IgD-negative memory B cell (primary cell): Measurements from ENCODE around the gene LIPE. TPM values are rescaled to one million over a fixed set of nuclear protein-coding genes. Genes with fewer than 3 reads are reported as not detected.
"Not testable (repeated sequence)": the region's sequence is repeated elsewhere in the genome, so short reads cannot be mapped to it uniquely, and the experiment has no call there.

ENCODE experiments used
- H3K27ac Mint-ChIP-seq, 3 donors: one replicate each; pipeline ENCODE4 v1.8.0; 2020 to 2022; ENCODE audit warnings: mild to moderate bottlenecking in 3 of 3, mixed read lengths in 3 of 3, moderate library complexity in 1 of 3
- H3K27me3 Mint-ChIP-seq: one replicate; pipeline ENCODE4 v1.8.0; 2021; ENCODE audit warnings: mixed read lengths
- H3K36me3 Mint-ChIP-seq: one replicate; pipeline ENCODE4 v1.8.0; 2020; ENCODE audit warnings: mild to moderate bottlenecking, mixed read lengths
- H3K4me1 Mint-ChIP-seq, 3 donors: one replicate each; pipeline ENCODE4 v1.8.0; 2020 to 2022; ENCODE audit warnings: mixed read lengths in 3 of 3, mild to moderate bottlenecking in 1 of 3
- H3K4me3 Mint-ChIP-seq, 4 donors: one replicate each; pipeline ENCODE4 v1.8.0; 2020 to 2022; ENCODE audit warnings: mild to moderate bottlenecking in 4 of 4, mixed read lengths in 4 of 4, moderate library complexity in 3 of 4
- H3K9me3 Mint-ChIP-seq, 3 donors: one replicate each; pipeline ENCODE4 v1.8.0; 2020 to 2021; ENCODE audit warnings: mixed read lengths in 3 of 3, mild to moderate bottlenecking in 1 of 3
- polyA plus RNA-seq: library from polyadenylated mRNA; unstranded; fragments of 300-500 nt; fragmentation: Illumina TruSeq; gene quantifications from one replicate; pipeline ENCODE4 v1.2.3, GENCODE V29; 2021

LIPE gene
- polyA plus RNA-seq: 15.0 TPM

GRCh38 chr19:42427313-42427712, at the start of gene LIPE:
LIPE (minus strand) TSS chr19:42427388; CDS start chr19:42427149, 239 bp downstream.
- peaks cover 4 to 9% (median 7%) of the 10 kb centered on the region in 3 donors for H3K4me1 Mint-ChIP-seq
- no peaks in the 10 kb centered on the region for H3K27me3 Mint-ChIP-seq
- no peaks in the 10 kb centered on the region for H3K9me3 Mint-ChIP-seq
- peak within 1 kb of the TSS in 2 of 4 donors; percentile 6 to 72 for H3K4me3 Mint-ChIP-seq
- H3K27ac Mint-ChIP-seq: peak within 1 kb of the TSS in 1 of 3 donors; percentile 53
- H3K36me3 Mint-ChIP-seq: no peaks in the 10 kb centered on the region

- H3K27me3 Mint-ChIP-seq: no peaks in the 10 kb centered on the region
- H3K4me1 Mint-ChIP-seq: peaks cover 0 to under 1% (median under 1%) of the 10 kb centered on the region in 3 donors
- peaks cover 6% of the 10 kb centered on the region for H3K36me3 Mint-ChIP-seq
- H3K4me3 Mint-ChIP-seq: no peak overlapping the region
- H3K27ac Mint-ChIP-seq: no peak overlapping the region
- no peaks in the 10 kb centered on the region for H3K9me3 Mint-ChIP-seq
Measured at GRCh38 chr19:42475366-42475765, 48.2 kb upstream of the LIPE start.

- peaks cover 6% of the 10 kb centered on the region for H3K36me3 Mint-ChIP-seq
- H3K27me3 Mint-ChIP-seq: no peaks in the 10 kb centered on the region
- H3K4me3 Mint-ChIP-seq: no peak overlapping the region
- H3K27ac Mint-ChIP-seq: no peak overlapping the region
- H3K9me3 Mint-ChIP-seq: no peaks in the 10 kb centered on the region
- H3K4me1 Mint-ChIP-seq: peaks cover 0 to 2% (median 0%) of the 10 kb centered on the region in 3 donors
Measured at GRCh38 chr19:42474743-42475142, 47.6 kb upstream of the LIPE start.

DNA sequence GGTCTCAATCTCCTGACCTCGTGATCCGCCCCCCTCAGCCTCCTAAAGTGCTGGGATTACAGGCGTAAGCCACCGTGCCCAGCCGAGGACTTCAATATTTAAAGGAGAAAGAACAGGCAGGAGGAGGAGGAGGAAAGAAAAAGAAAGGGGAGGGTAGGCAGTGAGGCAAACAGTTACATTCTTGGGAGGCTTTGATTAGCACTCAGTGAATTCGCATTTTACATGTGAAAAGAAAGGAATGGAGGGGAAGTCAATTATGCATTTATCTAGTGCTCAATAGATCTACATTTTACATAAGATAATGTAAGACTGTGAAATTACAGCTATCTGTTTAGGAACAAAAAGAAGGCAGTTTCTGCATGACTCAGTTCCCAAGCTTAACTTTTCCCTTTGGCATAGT, 46.5 kb upstream of the LIPE start:
- no peak overlapping the region for H3K27ac Mint-ChIP-seq
- no peak overlapping the region for H3K4me3 Mint-ChIP-seq
- no peaks in the 10 kb centered on the region for H3K9me3 Mint-ChIP-seq
- peaks cover 0 to 4% (median 0%) of the 10 kb centered on the region in 3 donors for H3K4me1 Mint-ChIP-seq
- no peaks in the 10 kb centered on the region for H3K27me3 Mint-ChIP-seq
- peaks cover 6% of the 10 kb centered on the region for H3K36me3 Mint-ChIP-seq

GRCh38 chr19:42472402-42473147, 45.4 kb upstream of the LIPE start:
- Mint-ChIP-seq H3K27me3 (no peaks in the 10 kb centered on the region), H3K9me3 (no peaks in the 10 kb centered on the region), H3K27ac (no peak overlapping the region)

DNA sequence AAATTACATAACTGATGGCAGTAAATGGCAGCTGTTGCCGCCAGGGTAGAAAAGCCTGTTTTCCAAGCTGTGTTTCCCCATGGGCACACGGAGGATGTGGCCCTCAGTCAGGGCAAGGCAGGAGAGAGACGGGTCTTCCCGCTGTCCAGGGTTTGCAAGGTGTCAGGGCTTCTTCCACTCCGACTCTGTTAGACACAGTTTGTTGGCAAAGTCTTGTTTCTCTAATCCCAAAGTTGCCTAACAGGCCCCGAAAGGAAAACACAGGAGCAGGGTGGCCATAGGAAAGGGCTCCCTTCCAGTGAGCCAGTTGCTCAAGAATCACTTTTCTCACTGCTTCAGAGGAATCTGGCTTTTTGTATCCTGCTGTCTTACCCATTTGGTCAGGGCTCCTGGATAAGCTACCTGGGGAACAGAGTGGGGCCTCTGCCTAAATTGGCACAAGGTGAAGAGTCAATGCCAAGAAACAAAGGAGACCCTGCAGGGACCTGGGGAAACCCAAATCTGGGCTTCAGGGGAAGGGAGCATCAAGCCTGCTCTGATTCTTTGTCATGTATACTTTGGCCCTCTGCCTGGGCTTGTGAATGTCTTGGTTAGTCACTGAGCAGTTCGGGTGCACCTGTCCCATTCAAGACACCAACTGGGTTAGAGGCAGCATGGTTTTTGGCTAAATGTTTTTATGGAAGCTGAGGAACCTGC, 44.5 kb upstream of the LIPE start:
- no peak overlapping the region for H3K4me3 Mint-ChIP-seq
- H3K4me1 Mint-ChIP-seq: peaks cover 6 to 12% (median 6%) of the 10 kb centered on the region in 3 donors
- no peak overlapping the region for H3K27ac Mint-ChIP-seq
- no peaks in the 10 kb centered on the region for H3K27me3 Mint-ChIP-seq
- H3K9me3 Mint-ChIP-seq: no peaks in the 10 kb centered on the region
- peaks cover 4% of the 10 kb centered on the region for H3K36me3 Mint-ChIP-seq

More at GRCh38 chr19:42472402-42473147, 45.4 kb upstream of the LIPE start:
- H3K4me1 Mint-ChIP-seq: peaks cover 0 to 4% (median 0%) of the 10 kb centered on the region in 3 donors
- peaks cover 4% of the 10 kb centered on the region for H3K36me3 Mint-ChIP-seq
- H3K4me3 Mint-ChIP-seq: no peak overlapping the region

- no peaks in the 10 kb centered on the region for H3K9me3 Mint-ChIP-seq
- H3K4me1 Mint-ChIP-seq: peaks cover 19 to 28% (median 23%) of the 10 kb centered on the region in 3 donors
- no peak overlapping the region for H3K4me3 Mint-ChIP-seq
- H3K27ac Mint-ChIP-seq: peak overlapping the region in 1 of 3 donors; percentile 21
- no peaks in the 10 kb centered on the region for H3K27me3 Mint-ChIP-seq
- peaks cover 3% of the 10 kb centered on the region for H3K36me3 Mint-ChIP-seq
Measured at GRCh38 chr19:42469311-42470235, 42.4 kb upstream of the LIPE start.

- peaks cover 19 to 34% (median 26%) of the 10 kb centered on the region in 3 donors for H3K4me1 Mint-ChIP-seq
- H3K27me3 Mint-ChIP-seq: no peaks in the 10 kb centered on the region
- H3K27ac Mint-ChIP-seq: no peak overlapping the region
- H3K9me3 Mint-ChIP-seq: no peaks in the 10 kb centered on the region
- H3K4me3 Mint-ChIP-seq: no peak overlapping the region
- H3K36me3 Mint-ChIP-seq: peaks cover 3% of the 10 kb centered on the region
Measured at GRCh38 chr19:42468273-42468796, 41.1 kb upstream of the LIPE start.

- Mint-ChIP-seq H3K9me3 (no peaks in the 10 kb centered on the region), H3K36me3 (no peaks in the 10 kb centered on the region), H3K27me3 (no peaks in the 10 kb centered on the region), H3K27ac (peak overlapping the region in 2 of 3 donors; percentile 63 to 66), H3K4me1 (peaks cover 21 to 40% (median 30%) of the 10 kb centered on the region in 3 donors), H3K4me3 (peak overlapping the region in 2 of 4 donors; percentile 4 to 84)
Measured at GRCh38 chr19:42467183-42467760, 40.1 kb upstream of the LIPE start.

DNA sequence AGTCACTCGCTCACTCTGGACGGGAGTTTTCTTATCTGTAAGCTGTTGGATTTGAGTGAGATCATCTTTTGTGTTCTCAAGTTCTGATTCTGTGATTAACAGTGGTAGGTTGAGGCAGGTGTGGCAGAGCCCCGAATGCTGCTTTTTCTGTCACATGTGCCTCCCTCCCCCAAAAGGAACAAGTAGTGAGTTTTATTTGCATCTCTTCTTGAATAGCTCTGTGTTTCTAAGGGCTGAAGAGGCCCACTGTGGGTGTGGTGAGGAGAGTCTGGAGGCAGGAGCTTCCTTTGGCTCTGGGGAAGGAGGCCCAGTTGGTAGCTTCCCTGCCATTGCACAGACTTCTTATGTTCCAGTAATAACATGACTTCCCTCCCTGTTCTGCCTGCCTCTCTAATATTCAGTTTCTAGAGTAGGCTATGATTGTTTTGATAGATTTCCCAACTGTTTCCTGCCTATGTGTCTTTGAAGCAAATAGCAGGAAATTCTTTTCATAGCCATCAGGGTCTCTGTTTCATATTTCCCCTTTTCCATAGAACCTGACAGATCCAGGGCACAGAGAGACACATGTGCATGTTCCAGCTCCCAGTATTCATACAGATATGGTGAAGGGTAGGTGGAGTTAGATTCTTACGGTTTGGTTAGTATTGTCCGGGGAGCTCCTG, 39.5 kb upstream of the LIPE start:
- peaks cover 23 to 42% (median 32%) of the 10 kb centered on the region in 3 donors for H3K4me1 Mint-ChIP-seq
- peak overlapping the region; percentile 22 to 84 (median 59) for H3K4me3 Mint-ChIP-seq
- H3K27me3 Mint-ChIP-seq: no peaks in the 10 kb centered on the region
- H3K9me3 Mint-ChIP-seq: no peaks in the 10 kb centered on the region
- peak overlapping the region; percentile 48 to 66 (median 63) for H3K27ac Mint-ChIP-seq
- H3K36me3 Mint-ChIP-seq: no peaks in the 10 kb centered on the region

DNA sequence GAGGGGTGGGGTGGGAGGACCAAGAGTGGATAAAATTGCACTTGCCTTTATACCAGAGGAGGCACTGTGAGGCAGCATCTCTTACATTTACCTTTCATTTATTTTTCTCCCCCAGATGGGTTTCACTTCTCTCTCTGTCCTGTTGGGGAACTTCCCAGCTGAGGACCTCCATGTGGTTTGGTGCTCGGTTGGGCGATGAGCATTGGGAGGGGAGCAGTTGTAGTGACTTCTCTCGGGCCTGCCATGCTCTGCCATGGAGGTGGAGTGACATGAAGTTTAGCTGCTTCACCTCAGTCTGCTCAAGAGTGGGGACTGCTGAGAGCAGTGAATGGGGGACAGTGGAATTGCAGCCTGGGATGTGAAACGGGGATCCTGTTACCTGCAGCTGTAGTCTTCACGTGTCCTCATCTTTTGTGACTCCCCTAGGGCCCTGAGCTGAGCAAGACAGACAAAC, 38.7 kb upstream of the LIPE start:
- H3K27me3 Mint-ChIP-seq: no peaks in the 10 kb centered on the region
- no peaks in the 10 kb centered on the region for H3K36me3 Mint-ChIP-seq
- peak overlapping the region in 3 of 4 donors; percentile 22 to 84 (median 80) for H3K4me3 Mint-ChIP-seq
- H3K27ac Mint-ChIP-seq: peak overlapping the region; percentile 48 to 66 (median 63)
- H3K4me1 Mint-ChIP-seq: peaks cover 23 to 42% (median 32%) of the 10 kb centered on the region in 3 donors
- no peaks in the 10 kb centered on the region for H3K9me3 Mint-ChIP-seq

GRCh38 chr19:42461700-42462324, 34.6 kb upstream of the LIPE start:
- H3K4me1 Mint-ChIP-seq: peaks cover 18 to 31% (median 28%) of the 10 kb centered on the region in 3 donors
- H3K27ac Mint-ChIP-seq: peak overlapping the region in 2 of 3 donors; percentile 36 to 87
- no peaks in the 10 kb centered on the region for H3K9me3 Mint-ChIP-seq
- peaks cover 2% of the 10 kb centered on the region for H3K36me3 Mint-ChIP-seq
- no peaks in the 10 kb centered on the region for H3K27me3 Mint-ChIP-seq
- no peak overlapping the region for H3K4me3 Mint-ChIP-seq

DNA sequence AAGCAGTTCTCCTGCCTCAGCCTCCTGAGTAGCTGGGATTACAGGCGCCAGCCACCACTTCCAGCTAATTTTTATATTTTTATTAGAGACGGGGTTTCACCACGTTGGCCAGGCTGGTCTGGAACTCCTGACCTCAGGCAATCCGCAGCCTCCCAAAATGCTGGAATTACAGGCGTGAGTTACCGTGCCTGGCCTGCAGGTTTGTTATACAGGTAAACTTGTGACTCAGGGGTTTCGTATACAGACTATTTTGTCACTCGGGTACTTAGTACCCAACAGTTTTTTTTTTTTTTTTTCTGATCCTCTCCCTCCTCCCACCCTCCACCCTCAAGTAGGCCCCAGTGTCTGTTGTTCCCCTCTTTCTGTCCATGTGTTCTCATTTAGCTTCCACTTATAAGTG, 34.0 kb upstream of the LIPE start:
- not testable (repeated sequence) for H3K27me3 Mint-ChIP-seq, H3K27ac Mint-ChIP-seq, H3K36me3 Mint-ChIP-seq, H3K4me3 Mint-ChIP-seq, H3K9me3 Mint-ChIP-seq
- H3K4me1 Mint-ChIP-seq: peaks cover 12 to 27% (median 24%) of the 10 kb centered on the region in 3 donors
